ENCODE results near the gene UBE2O.

DNA sequence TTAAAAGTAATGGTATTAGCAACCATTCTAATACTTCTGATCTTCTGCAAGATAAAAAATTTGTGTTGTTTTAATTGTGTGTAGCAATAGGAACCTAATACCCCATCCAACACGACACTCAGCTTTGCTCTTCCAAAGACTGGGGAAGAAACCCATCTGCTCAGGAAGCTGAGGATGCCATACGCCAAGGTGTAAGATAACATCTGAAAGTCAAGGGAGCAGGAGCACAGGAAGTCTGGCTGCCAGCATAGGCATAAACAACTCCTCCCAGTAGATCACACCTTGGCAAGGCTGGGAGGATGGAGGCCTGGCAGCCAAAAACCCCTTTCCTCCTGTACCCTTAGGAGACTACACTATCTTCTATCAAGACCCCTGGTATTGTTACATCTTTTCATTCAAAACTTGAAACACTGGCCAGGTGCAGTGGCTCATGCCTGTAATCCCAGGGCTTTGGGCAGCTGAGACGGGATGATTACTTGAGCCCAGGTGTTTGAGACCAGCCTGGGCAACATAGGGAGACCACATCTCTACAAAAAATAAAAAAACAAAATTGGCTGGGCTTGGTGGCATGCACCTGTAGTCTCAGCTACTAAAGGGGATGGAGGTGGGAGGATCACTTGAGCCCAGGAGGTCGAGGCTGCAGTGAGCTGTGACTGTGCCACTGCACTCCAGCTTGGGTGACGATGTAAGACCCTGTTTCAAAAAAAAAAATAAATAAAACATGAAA, 74.2 kb downstream of the UBE2O start:
- no peak for TF ChIP-seq ARNTL (CRISPR knock-in tag; IDR thresholded peaks at IDR 0.05; ENCODE audit: borderline replicate concordance, low read depth)
- TF ChIP-seq, protein P1, sequence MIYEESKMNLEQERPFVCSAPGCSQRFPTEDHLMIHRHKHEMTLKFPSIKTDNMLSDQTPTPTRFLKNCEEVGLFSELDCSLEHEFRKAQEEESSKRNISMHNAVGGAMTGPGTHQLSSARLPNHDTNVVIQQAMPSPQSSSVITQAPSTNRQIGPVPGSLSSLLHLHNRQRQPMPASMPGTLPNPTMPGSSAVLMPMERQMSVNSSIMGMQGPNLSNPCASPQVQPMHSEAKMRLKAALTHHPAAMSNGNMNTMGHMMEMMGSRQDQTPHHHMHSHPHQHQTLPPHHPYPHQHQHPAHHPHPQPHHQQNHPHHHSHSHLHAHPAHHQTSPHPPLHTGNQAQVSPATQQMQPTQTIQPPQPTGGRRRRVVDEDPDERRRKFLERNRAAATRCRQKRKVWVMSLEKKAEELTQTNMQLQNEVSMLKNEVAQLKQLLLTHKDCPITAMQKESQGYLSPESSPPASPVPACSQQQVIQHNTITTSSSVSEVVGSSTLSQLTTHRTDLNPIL (CRISPR knock-in tag; IDR thresholded peaks at IDR 0.05; ENCODE audit: low read depth), result no peak
- TF ChIP-seq TOX (CRISPR knock-in tag; IDR thresholded peaks at IDR 0.05; ENCODE audit: borderline replicate concordance), result no peak
- no peak for TF ChIP-seq GLIS3 (CRISPR knock-in tag; IDR thresholded peaks at IDR 0.05)
